SK-N-SH (cell line): Measurements from ENCODE around the gene DUS3L. TPM values are rescaled to one million over a fixed set of nuclear protein-coding genes. Genes with fewer than 3 reads are reported as not detected.
"Not testable (repeated sequence)": the region's sequence is repeated elsewhere in the genome, so short reads cannot be mapped to it uniquely, and the experiment has no call there.

ENCODE experiments used
- CTCF ChIA-PET: fragments of 300-600, 350-600 bp; formaldehyde crosslinking; extraction: SDS; loops from one replicate; lab custom pipeline; 2021; lab: Yijun Ruan, JAX
- POLR2A ChIA-PET: fragments of 350-600 bp; sonication (Branson Sonifier 250); formaldehyde crosslinking; extraction: SDS; loops from one replicate; lab custom pipeline; 2020; ENCODE audit warnings: antibody characterized with exemption, inconsistent platforms; lab: Yijun Ruan, JAX
- DNase-seq: peaks from one replicate; pipeline ENCODE4 v3.0.0; 2012
- H2AFZ ChIP-seq: fragments of 200-600 bp; sonication (generic); 2 replicates; pipeline ENCODE4 v1.8.1; 2016; ENCODE audit warnings: antibody characterized with exemption, mild to moderate bottlenecking, low read depth
- H3F3A ChIP-seq: fragments of 200-600 bp; sonication (generic); replicated peaks from 2 replicates; pipeline ENCODE3; 2016; ENCODE audit warnings: antibody characterized with exemption, mild to moderate bottlenecking; ENCODE audit not compliant: insufficient read depth
- H3K27ac ChIP-seq, 2 experiments: fragments of 200-500 bp in 1 of 2; fragments of 200-600 bp in 1 of 2; sonication (Bioruptor generic) in 1 of 2; sonication (generic), shearing (Covaris generic) in 1 of 2; 2 replicates each; pipeline versions ENCODE4 v1.5.1 to v1.6.1; 2014 to 2016; ENCODE audit warnings: low read depth in 2 of 2, inconsistent platforms in 1 of 2, low read length in 1 of 2, mild to moderate bottlenecking in 1 of 2, mixed read lengths in 1 of 2
- H3K27me3 ChIP-seq: fragments of 200-600 bp; sonication (generic), shearing (Covaris generic); 2 replicates; pipeline ENCODE4 v1.6.1; 2016; ENCODE audit warnings: mixed run types; ENCODE audit not compliant: insufficient read depth
- H3K36me3 ChIP-seq, 2 experiments: fragments of 200-500 bp in 1 of 2; fragments of 200-600 bp in 1 of 2; sonication (Bioruptor generic) in 1 of 2; sonication (generic) in 1 of 2; replicated peaks in 1 of 2; 2 replicates each; pipeline versions ENCODE3 to v1.5.1; 2014 to 2016; ENCODE audit warnings: low read length in 1 of 2, mild to moderate bottlenecking in 1 of 2; ENCODE audit not compliant: insufficient read depth in 2 of 2, control insufficient read depth in 1 of 2
- H3K4me1 ChIP-seq, 2 experiments: fragments of 200-500 bp in 1 of 2; fragments of 200-600 bp in 1 of 2; sonication (Bioruptor generic) in 1 of 2; sonication (generic), shearing (Covaris generic) in 1 of 2; 2 replicates each; pipeline versions ENCODE4 v1.5.1 to v1.6.1; 2014 to 2016; ENCODE audit warnings: low read depth in 1 of 2, low read length in 1 of 2, mixed run types in 1 of 2; ENCODE audit not compliant: insufficient read depth in 2 of 2, control insufficient read depth in 1 of 2
- H3K4me2 ChIP-seq: fragments of 200-600 bp; sonication (generic), shearing (Covaris generic); 2 replicates; pipeline ENCODE4 v1.6.1; 2017; ENCODE audit warnings: mixed run types
- H3K4me3 ChIP-seq, 2 experiments: fragments of 200-500 bp in 1 of 2; fragments of 200-600 bp in 1 of 2; sonication (Bioruptor generic) in 1 of 2; sonication (generic), shearing (Covaris generic) in 1 of 2; 2 replicates each; pipeline versions ENCODE4 v1.5.1 to v1.8.1; 2014 to 2016; ENCODE audit warnings: low read depth in 2 of 2, inconsistent platforms in 1 of 2, low read length in 1 of 2, mild to moderate bottlenecking in 1 of 2, mixed read lengths in 1 of 2, moderate library complexity in 1 of 2
- H3K79me2 ChIP-seq: fragments of 200-600 bp; sonication (generic); 2 replicates; pipeline ENCODE4 v1.8.1; 2017; ENCODE audit warnings: mild to moderate bottlenecking; ENCODE audit not compliant: insufficient read depth
- H3K9ac ChIP-seq: fragments of 200-600 bp; sonication (generic); 2 replicates; pipeline ENCODE4 v1.6.1; 2017; ENCODE audit warnings: mixed run types
- H3K9me2 ChIP-seq: fragments of 200-600 bp; sonication (generic); 2 replicates; pipeline ENCODE4 v1.6.1; 2017; ENCODE audit warnings: mixed run types
- H3K9me3 ChIP-seq: fragments of 200-600 bp; sonication (generic); 2 replicates; pipeline ENCODE4 v1.6.1; 2017; ENCODE audit warnings: mixed run types, mild to moderate bottlenecking, moderate library complexity
- H4K20me1 ChIP-seq: fragments of 200-600 bp; sonication (generic); 2 replicates; pipeline ENCODE4 v1.6.1; 2017; ENCODE audit warnings: mild to moderate bottlenecking, mixed run types; ENCODE audit not compliant: insufficient read depth
- EP300 ChIP-seq, 2 experiments: IDR thresholded peaks; 2 replicates each; pipeline versions ENCODE4 v1.4.0 to v1.6.1; 2012; ENCODE audit warnings: borderline replicate concordance in 1 of 2, low read depth in 1 of 2, low read length in 1 of 2
- GATA2 ChIP-seq: sonication (generic); formaldehyde crosslinking; IDR thresholded peaks from 2 replicates; pipeline ENCODE4 v1.5.0; 2020; ENCODE audit warnings: mild to moderate bottlenecking, missing genetic modification reagents
- JUND ChIP-seq: IDR thresholded peaks from 2 replicates; pipeline ENCODE4 v1.4.0; 2012
- MAX ChIP-seq: IDR thresholded peaks from 2 replicates; pipeline ENCODE4 v1.4.0; 2012; ENCODE audit warnings: low read depth
- NFIC ChIP-seq: IDR thresholded peaks from 2 replicates; pipeline ENCODE4 v1.4.0; 2012; ENCODE audit warnings: borderline replicate concordance
- RFX5 ChIP-seq: IDR thresholded peaks from 2 replicates; pipeline ENCODE4 v1.6.1; 2012; ENCODE audit warnings: mild to moderate bottlenecking, improper control_type of control experiment, low read length
- YY1 ChIP-seq: IDR thresholded peaks from 2 replicates; pipeline ENCODE4 v1.4.0; 2012; ENCODE audit warnings: low read depth, mild to moderate bottlenecking
- ZBTB33 ChIP-seq: IDR thresholded peaks from 2 replicates; pipeline ENCODE4 v1.4.0; 2012; ENCODE audit warnings: low read depth, borderline replicate concordance
- WGBS: methylation state at CpG from one replicate; pipeline ENCODE4 v1.1.6; 2017; ENCODE audit warnings: low lambda C conversion rate; 5-methylcytosine and 5-hydroxymethylcytosine counted together
- polyA plus RNA-seq, 3 experiments: library from polyadenylated mRNA; depleted of rRNA; stranded (reverse); fragments of >200 nt; gene quantifications; 2 replicates each; pipeline ENCODE4 v1.2.3, GENCODE V29; 2012

Gene DUS3L
- polyA plus RNA-seq, 1 of the 3 experiments (the other 2 are of a cell fraction): 44.0 TPM

- WGBS: 62% methylated on average over 5 of the region's 5 CpGs
- H3K27ac ChIP-seq: no peak overlapping the region
Observed at GRCh38 chr19:5749505-5749904, 41.5 kb downstream of the DUS3L start.

GRCh38 chr19:5748920-5749319 lies 42.0 kb downstream of the DUS3L start:
- H2AFZ ChIP-seq, H3K4me2 ChIP-seq, H3F3A ChIP-seq, POLR2A ChIA-PET, H3K9me2 ChIP-seq, H3K4me1 ChIP-seq, H4K20me1 ChIP-seq, H3K9me3 ChIP-seq, H3K9ac ChIP-seq, H3K36me3 ChIP-seq, H3K27ac ChIP-seq, H3K4me3 ChIP-seq, H3K27me3 ChIP-seq, H3K79me2 ChIP-seq: not testable (repeated sequence)
- CTCF ChIA-PET: interaction anchor here (0.8 to 1.9 kb wide), 4 partner anchors 14 to 62 kb away, joined by 3 to 4 read pairs (median 3); no protein-coding TSS in a partner anchor
- 19% methylated on average over 6 of the region's 6 CpGs for WGBS
- peak; percentile 34 for DNase-seq

More at GRCh38 chr19:5749505-5749904, 41.5 kb downstream of the DUS3L start:
- ChIA-PET CTCF (interaction anchor here (0.8 to 1.2 kb wide), 3 partner anchors 35 to 63 kb away, joined by 3 read pairs; no protein-coding TSS in a partner anchor), POLR2A (no interaction called here)
- no peaks in the 10 kb centered on the region for H4K20me1 ChIP-seq
- no peak for TF ChIP-seq JUND
- TF ChIP-seq EP300 (IDR thresholded peaks at IDR 0.05; ENCODE audit: borderline replicate concordance in 1 of 2, low read depth in 1 of 2, low read length in 1 of 2): no peak
- TF ChIP-seq NFIC: no peak
- TF ChIP-seq YY1: no peak
- no peak for TF ChIP-seq RFX5
- TF ChIP-seq GATA2 (CRISPR knock-in tag): no peak
- H3K9me2 ChIP-seq: no peaks in the 10 kb centered on the region
- H3K4me3 ChIP-seq: no peak overlapping the region
- no peak overlapping the region for H2AFZ ChIP-seq
- H3K9ac ChIP-seq: no peak overlapping the region
- no peaks in the 10 kb centered on the region for H3F3A ChIP-seq
- H3K79me2 ChIP-seq: no peaks in the 10 kb centered on the region
- no peak overlapping the region for H3K4me2 ChIP-seq
- no peaks in the 10 kb centered on the region for H3K4me1 ChIP-seq
- no peaks in the 10 kb centered on the region; the same call in 1 of the 2 replicates for H3K27me3 ChIP-seq
- no peaks in the 10 kb centered on the region for H3K36me3 ChIP-seq
- no peak for DNase-seq
- H3K9me3 ChIP-seq: no peaks in the 10 kb centered on the region

- POLR2A ChIA-PET, H2AFZ ChIP-seq, H3K79me2 ChIP-seq, H3F3A ChIP-seq, H3K4me1 ChIP-seq, H3K9me3 ChIP-seq, H3K27ac ChIP-seq, DNase-seq, CTCF ChIA-PET, H3K9ac ChIP-seq, H3K4me3 ChIP-seq, H4K20me1 ChIP-seq, H3K9me2 ChIP-seq, H3K4me2 ChIP-seq, H3K36me3 ChIP-seq: not testable (repeated sequence)
- peaks cover 14% of the 10 kb centered on the region; the same call in 1 of the 2 replicates for H3K27me3 ChIP-seq
- WGBS: 91% methylated on average over 10 of the region's 10 CpGs
Observed at GRCh38 chr19:5744999-5745398, 46.0 kb downstream of the DUS3L start.

GRCh38 chr19:5743630-5744029 lies 47.3 kb downstream of the DUS3L start:
- CTCF ChIA-PET: interaction anchor here (0.9 kb wide), 1 partner anchor 23 kb away, joined by 4 read pairs; the partner anchor contains the start of genes CATSPERD and LONP1
- TF ChIP-seq MAX (no peak), ZBTB33 (no peak), NFIC (no peak)
- peaks cover 14% of the 10 kb centered on the region; the same call in 1 of the 2 replicates for H3K27me3 ChIP-seq
- no peak overlapping the region for H3K27ac ChIP-seq
- H3K4me1 ChIP-seq: no peaks in the 10 kb centered on the region
- POLR2A ChIA-PET: no interaction called here
- no peaks in the 10 kb centered on the region for H3K79me2 ChIP-seq
- no peaks in the 10 kb centered on the region for H4K20me1 ChIP-seq
- H2AFZ ChIP-seq: no peak overlapping the region
- no peaks in the 10 kb centered on the region for H3K36me3 ChIP-seq
- H3K4me3 ChIP-seq: no peak overlapping the region
- no peak overlapping the region for H3K4me2 ChIP-seq
- no peaks in the 10 kb centered on the region for H3F3A ChIP-seq
- DNase-seq: no peak
- no peak overlapping the region for H3K9ac ChIP-seq
- no peaks in the 10 kb centered on the region for H3K9me2 ChIP-seq
- no peaks in the 10 kb centered on the region for H3K9me3 ChIP-seq
